Stimulated activated CD8-positive, alpha-beta memory T cell treated with anti-CD3 and anti-CD28 coated beads, Interleukin-2, amount 100 ng/mL, for 48 hours (primary cell): ENCODE data around the gene EIPR1.
"Not testable (repeated sequence)": the region's sequence is repeated elsewhere in the genome, so short reads cannot be mapped to it uniquely, and the experiment has no call there.

Source experiments
- DNase-seq, 2 donors: peaks; one replicate each; pipeline ENCODE4 v3.0.0-alpha.2; 2020; ENCODE audit warnings: low read depth in 2 of 2

Gene EIPR1

DNA sequence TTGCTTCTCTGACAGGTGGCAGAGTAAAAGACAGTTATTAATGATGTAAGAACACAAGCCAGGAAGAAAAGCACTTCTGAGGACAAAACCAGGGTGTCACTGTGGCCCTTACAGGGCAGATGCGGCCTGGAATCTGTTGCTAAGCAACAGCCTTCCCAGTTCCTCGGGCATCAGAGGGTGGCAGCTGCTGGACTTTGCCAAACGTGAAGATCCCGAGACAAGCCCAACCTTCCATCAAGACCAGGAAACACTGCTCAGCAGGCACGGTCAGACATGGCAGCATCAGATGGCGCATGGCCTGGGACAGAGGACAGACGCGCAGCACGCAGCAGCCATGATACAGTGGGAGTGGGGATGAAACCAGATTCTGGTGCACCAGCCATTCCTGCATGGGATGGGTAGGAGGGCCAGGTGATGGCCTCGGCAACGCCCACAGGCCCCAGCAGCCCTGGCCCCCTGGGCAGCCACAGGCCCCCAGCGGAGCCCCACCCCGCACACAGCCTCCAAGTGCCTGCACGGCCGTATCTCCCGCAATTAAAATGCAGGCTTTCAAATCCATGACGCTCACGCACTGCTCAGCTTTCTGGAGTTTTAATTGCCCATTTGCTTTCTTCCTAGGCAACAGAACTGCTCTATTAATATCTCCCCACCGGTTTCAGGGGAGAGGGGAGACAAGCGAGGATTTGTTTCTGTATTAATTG lies 89.0 kb downstream of the EIPR1 start:
- DNase-seq = no peak

- no peak for DNase-seq
These were observed 89.7 kb downstream of the EIPR1 start for GRCh38 chr2:3287896-3288295.

DNA sequence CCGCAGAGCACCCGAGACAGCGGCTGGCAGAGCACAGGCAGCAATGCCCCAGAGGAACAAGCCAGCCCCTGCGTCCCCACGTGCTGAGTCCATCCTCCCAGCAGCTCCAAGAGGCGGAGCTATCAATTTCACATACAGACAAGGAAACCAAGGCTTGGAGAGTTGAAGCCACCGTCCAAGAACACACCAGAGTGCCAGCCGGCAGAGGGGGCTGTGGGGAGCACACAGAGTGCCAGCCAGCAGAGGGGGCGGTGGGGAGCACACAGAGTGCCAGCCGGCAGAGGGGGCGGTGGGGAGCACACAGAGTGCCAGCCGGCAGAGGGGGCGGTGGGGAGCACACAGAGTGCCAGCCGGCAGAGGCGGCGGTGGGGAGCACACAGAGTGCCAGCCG lies 91.0 kb downstream of the EIPR1 start:
- not testable (repeated sequence) for DNase-seq

DNA sequence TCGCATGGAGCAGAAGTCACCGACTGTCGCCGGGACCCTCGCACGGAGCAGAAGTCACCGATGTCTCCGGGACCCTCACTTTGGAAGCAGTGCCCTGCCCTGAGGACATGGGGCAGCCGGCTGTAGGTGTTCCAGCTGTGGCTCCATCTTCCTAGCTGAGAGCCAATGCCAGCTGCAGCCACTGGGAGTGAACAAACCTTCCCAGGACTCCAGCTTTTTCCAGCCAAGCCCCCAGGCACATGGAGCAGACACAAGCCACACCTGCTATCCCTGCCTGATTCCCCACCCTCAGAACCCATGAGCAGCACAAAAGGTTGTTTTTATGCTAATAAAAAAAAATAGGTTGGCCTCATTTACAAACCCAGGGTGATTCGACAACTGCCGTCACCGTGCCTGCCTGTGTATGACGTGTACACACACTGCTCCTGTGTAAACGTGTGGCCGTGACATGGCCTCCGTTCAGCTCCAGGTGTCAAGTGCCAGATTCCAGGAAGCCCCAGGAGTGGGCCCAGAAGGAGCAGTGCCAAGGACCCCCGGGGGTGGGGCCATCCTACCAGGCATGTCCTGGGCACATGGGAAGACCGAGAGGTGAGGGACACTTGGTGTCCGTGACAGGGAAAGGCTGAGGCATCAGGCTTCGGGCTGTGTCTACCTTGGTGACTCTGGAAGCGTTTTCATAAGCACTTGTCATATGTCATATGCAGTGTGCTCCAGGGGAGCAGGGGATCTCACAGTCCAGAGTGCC lies 91.5 kb downstream of the EIPR1 start:
- DNase-seq = no peak

- DNase-seq = no peak
These were observed 92.7 kb downstream of the EIPR1 start for GRCh38 chr2:3284657-3285630.

DNA sequence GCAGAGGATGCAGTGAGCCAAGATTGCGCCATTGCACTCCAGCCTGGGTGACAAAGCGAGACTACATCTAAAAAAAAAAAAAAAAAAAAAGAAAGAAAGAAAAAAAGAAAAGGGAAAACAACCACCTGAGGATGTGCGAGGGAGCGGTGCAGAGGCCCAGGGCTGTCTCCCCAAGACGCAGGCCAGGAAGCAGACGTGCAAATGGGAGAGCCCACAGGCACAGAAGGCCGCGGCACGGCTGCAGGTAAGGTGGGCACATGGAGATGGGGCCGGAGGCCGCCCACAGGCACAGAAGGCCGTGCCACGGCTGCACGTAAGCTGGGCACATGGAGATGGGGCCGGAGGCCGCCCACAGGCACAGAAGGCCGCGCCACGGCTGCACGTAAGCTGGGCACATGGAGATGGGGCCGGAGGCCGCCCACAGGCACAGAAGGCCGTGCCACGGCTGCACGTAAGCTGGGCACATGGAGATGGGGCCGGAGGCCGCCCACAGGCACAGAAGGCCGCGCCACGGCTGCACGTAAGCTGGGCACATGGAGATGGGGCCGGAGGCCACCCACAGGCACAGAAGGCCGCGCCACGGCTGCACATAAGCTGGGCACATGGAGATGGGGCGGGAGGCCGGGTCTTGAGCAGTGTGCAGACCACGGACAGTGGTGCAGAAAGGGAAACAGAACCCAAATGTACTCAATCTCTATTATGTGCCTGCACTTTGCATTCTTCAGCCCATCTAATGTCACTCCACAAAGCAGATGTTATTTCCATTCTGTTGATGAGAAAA lies 93.6 kb downstream of the EIPR1 start:
- not testable (repeated sequence) for DNase-seq

DNA sequence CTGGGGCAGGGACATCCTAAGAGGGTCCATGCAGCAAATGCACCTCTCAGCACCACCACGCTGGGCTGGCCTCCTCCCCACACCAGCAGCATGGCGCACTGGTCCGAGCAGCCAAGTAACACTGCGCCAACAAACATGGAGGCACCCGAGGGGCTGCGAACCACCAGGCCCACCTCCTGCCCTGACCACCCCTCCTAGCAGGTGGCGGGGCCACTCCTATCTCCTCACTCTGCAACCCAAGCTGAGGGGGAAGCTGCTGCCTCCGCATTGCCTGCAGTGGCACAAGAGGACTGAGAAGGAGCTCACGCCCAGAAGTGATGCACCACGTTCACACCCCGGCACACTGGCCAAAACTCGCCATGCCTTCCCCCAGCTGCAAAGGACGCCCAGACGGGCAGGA lies 94.4 kb downstream of the EIPR1 start:
- DNase-seq = no peak

- DNase-seq = no peak
These were observed 95.3 kb downstream of the EIPR1 start for GRCh38 chr2:3282056-3282998.

- DNase-seq = no peak
These were observed 96.7 kb downstream of the EIPR1 start for GRCh38 chr2:3280683-3281520.

GRCh38 chr2:3280197-3280596 lies 97.4 kb downstream of the EIPR1 start:
- DNase-seq = no peak

GRCh38 chr2:3279236-3279960 lies 98.2 kb downstream of the EIPR1 start:
- DNase-seq = no peak

- no peak for DNase-seq
These were observed 98.9 kb downstream of the EIPR1 start for GRCh38 chr2:3278521-3279218.

GRCh38 chr2:3277748-3278520 lies 99.7 kb downstream of the EIPR1 start:
- DNase-seq = no peak

GRCh38 chr2:3277050-3277747 lies 100.4 kb downstream of the EIPR1 start:
- no peak for DNase-seq

GRCh38 chr2:3272761-3273160 lies 104.9 kb downstream of the EIPR1 start:
- DNase-seq = no peak

DNA sequence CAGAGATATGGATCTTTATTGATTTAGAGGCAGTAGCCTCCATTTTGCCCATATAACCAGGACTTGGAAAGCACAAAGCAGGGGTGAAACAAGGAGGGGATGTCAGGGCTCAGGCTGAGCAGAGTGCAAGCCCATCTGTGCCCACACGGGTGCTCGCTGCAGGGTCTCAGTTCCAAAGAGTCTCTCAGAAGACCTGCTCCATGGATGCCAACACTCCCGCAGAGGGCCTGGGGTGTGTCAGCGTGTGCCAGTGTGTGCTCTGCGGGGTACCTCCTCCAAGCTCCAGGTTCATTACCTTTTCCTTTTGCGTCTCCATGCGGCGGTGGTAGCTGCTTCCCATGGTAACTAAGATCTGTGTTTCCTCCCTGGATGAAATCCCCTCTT lies 107.5 kb downstream of the EIPR1 start:
- no peak for DNase-seq
